SIG-M5 treated with dmso at 0.1 percent for 504 hours (cell line): ENCODE measurements around the gene GAPT.
A peak's percentile ranks its signal among the peaks of the same experiment; 100 is the strongest.

Experiments
- DNase-seq: peaks from one replicate; lab custom pipeline; 2025; ENCODE audit not compliant: unreplicated experiment; lab: John Stamatoyannopoulos, UW

Gene GAPT

DNA sequence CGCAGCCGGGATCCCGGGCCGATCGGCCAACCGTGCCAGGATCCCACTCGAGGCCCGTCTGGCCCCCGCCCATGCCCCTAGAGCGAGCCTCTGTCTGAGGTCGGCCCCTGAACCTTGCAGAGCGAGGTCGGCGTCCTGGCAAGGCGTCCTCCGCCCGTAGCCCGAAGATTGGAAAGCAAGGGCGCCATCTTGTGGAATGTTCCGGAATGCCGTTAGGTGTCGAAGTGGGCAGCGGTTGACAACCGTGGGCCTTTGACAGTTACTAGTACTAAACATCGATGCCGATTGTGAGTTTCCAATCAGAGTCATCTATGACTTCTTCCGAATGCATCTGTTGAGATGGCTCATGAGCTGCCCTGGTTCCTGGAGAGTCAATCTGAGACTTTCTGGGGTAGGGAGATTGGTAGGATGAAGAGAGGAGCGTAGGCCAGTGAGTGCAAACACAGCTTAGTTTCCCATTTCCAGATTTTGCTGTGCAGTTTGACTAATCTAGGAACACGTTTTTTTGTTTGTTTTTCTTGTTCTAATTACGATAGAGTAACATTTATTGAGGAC is 30.4 kb upstream of the GAPT start:
- peak; percentile 93 for DNase-seq

DNA sequence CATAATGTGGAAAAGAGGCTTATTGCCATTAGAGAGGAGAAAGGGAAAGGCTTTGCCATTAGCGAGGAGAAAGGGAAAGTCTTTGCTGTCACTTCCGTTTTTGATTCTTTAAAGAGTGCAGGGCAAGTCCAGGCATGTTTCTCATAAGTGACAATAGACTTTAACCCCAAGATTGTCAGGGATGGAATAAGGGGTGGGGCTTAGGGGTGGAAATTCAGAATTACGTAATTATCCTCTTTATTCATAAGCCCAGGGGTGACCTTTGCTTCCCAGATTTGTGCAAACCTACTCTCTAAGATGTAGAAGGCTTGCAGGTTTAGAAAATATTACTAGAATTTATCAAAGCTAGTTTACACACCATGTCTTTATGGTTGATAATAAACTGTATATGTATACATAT is 29.1 kb upstream of the GAPT start:
- DNase-seq = peak; percentile 98

DNA sequence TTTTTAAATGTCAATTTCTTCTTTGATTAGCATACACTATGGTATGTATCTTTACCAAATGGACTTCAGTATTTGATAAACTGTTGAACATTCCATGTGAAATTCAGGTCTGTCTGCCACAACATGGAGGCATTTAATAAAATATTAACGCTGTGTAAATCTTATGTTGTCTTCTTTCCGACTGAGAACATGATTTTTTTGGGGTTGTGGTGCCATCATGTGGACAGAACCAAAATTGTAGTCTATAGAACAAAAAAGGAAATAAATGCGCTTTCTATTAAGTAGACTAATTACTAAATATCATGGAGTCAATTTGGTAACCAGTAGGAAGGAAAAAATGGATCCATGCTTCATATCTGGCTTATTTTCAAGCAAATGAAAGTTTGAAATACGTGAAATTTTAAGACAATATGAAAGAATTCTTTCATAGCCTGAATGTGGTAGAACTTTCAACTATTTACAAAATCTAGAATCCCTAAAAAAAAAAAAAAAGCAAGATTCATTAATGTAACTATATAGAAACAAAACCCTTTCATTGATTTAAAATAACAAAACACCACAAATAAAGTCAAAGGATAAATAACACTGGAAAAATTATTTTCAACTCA is 28.5 kb upstream of the GAPT start:
- peak; percentile 81 for DNase-seq

DNA sequence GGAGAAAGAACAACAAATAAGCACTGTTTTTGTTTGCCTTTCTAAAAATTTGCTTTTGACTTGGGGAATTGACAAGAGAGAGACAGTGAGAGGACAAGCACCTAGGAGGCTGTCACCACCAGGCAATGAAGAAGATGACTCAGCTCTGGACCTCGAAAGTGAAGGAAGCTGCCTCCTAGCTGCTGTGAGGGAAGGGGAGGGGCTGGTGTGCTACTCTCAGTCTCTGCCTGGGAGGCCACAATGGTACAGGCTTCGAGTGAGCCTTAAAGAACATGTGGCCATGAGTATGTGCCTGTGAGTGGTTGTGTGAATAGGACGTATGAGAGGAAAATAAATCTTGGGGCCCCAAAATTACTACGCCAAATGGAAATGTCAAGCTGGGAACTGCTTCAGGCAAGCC is 24.3 kb upstream of the GAPT start:
- peak; percentile 89 for DNase-seq

DNA sequence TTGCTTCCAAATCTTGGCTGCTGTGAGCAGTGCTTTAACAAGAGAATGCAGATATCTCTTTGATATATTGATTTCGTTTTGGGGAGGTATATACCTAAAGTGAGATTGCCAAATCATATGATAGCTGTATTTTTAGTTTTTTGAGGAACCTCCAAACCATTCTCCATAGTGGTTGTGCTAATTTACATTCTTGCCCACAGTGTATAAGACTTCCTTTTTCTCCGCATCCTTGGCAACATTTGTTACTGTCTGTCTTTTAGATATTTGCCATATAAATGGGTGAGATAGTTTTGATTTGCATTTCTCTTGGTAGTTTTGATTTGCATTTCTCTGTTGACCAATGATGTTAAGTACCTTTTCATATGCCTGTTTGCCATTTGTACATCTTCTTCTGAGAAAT is 21.3 kb upstream of the GAPT start:
- DNase-seq = peak; percentile 71

DNA sequence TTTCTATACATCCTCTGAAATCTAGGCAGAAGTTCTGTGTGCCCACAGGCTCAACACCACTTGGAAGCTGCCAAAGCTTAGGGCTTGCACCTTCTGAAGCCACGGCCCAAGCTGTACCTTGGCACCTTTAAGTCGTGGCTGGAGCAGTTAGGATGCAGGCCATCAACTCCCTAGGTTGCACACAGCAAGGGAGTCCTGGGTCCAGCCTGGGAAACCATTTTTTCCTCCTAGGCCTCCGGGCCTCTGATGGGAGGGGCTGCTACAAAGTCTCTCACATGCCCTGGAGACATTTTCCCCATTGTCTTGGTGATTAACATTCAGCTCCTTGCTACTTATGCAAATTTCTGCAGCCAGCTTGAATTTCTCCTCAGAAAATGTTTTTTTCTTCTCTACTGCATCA is 15.8 kb upstream of the GAPT start:
- no peak for DNase-seq

DNA sequence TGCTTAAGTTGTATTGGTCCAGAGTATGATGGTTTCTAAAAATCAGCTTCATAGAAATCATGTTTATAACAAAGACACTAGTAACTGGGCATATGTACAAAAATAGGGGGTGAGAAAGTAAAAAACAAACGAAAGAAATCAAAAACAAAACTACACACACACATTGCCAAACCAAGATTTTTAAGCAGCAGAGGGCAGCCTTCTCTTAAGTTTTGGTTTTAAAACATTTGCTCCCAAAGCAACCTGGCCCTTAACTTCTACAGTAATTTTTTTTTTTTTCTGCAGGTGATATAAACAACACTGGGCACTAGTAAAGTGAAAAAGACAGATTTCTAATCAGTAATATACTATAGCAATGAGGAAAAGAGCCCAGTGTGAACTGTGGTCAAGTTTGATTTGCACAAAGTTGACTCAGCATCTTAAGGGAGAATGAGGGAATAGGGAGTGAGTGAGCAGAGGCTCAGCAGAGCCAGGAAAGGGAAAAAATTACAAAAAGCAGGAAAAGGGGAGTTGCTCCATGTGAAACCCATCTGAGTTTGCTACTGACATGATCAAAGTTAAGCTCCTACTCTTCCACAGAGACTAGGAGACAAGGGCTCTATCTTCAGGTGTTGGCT is 13.4 kb upstream of the GAPT start:
- DNase-seq = peak; percentile 17

DNA sequence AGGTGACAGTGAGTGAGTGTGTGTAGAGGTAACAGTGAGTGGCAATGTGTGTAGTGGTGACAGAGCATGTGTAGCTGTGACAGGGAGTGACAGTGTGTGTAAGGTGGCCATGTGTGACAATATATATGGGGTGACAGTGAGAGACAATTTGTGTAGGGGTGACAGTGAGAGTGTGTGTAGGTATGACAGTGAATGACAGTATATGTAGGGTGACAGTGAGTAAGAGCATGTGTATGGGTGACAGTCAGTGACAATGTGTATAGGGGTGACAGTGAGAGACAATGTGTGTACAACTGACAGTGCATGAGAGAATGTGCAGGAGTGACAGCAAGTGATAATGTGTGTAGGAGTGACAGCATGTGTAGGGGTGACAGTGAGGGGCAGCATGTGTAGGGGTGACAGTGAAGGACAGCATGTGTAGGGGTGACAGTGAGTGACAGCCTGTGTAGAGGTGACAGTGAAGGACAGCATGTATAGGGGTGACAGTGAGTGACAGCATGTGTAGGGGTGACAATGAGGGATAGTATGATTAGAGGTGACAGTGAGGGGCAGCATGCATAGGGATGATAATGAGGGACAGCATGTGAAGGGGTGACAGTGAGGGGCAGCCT is 10.1 kb upstream of the GAPT start:
- no peak for DNase-seq

DNA sequence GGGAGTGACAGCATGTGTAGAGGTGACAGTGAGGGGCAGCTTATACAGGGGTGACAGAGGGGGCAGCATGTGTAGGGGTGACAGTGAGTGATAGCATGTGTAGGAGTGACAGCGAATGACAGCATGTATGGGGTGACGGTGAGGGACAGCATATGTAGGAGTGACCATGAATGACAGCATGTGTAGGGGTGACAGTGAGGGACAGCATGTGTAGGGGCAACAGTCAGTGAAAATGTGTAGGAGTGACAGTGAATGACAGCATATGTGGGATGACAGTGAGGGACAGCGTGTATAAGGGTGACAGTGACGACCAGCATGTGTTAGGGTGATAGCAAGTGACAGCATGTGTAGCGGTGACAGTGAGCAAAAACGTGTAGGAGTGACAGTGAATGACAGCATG is 9.4 kb upstream of the GAPT start:
- no peak for DNase-seq

DNA sequence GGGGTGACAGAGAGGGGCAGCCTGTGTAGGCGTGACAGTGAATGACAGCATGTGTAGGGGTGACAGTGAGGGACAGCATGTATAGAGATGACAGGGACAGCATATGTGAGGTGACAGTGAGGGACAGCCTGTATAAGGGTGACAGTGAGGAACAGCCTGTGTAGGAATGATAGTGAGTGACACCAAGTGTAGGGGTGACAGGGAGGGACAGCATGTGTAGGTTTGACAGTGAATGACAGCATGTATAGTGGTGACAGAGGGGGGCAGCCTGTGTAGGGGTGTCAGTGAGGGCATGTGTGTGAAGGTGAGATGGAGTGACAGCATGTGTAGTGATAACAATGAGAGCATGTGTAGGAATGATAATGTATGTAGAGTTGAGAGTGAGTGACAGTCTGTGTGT is 8.7 kb upstream of the GAPT start:
- DNase-seq = no peak

DNA sequence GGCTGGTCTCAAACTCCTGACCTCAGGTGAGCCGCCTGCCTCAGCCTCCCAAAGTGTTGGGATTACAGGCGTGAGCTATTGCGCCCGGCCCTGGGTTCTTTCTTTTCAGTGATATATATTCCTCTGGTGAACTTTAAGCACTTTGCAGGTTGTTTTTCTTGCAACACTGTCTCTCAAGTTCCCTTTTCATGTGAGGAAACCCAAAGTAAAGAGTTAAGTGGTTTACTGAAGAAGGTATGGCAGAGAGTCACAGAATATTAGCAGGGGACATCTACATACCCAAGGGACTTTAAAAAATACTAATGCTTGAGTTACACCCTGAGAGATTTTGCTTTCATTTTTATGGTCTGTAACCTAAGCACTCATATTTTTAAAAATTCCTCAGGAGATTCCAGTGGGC is 6.7 kb upstream of the GAPT start:
- DNase-seq = peak; percentile 42

DNA sequence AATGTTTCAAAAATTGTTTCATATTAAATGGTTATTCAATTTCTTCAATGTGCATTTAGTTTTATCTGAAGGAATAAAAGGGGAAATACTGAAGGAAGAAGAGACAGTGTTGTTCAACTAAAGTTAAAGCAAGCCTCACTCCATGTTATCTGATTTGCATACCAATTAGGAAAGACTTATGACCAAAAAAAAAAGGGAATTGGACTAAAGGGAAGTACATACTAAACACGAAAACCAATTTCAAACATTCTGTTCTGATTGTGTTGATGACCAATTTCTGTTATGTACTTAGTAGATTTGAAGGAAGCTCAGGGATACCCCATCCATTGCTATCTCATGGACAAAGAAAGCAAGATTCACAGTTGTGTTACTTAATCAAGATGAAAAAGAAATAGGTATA is 4.9 kb upstream of the GAPT start:
- peak; percentile 48 for DNase-seq

DNA sequence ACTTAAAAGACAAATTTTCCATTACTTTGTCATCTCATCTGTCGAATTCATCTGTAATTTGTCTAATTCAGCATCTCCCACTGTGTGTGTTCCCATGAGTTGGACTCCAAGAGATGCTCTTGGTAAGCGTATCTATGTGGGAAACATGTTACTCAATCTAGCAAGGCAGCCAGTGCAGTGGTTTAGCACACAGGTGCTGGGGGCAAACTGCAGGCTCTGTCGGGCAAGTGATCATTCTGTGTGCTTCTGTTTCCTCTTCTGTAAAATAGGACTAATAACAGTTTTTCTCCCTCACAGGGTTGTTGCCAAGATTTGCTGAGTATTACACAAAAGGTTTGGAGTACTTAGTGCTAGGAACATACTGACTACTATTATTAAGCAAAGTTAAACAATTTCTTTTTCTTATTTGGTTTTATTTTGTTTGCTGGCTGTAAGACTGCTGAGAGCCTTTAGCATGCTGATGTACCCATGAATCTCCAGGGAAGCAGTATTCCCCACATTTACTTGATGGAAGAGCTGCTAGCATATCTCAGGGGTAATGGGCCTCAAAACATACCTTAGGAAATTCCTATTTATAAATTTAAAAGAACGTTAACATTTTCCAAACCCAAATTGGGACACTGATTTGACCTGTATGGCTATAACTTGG is 709 bp upstream of the GAPT start:
- DNase-seq = peak; percentile 57

DNA sequence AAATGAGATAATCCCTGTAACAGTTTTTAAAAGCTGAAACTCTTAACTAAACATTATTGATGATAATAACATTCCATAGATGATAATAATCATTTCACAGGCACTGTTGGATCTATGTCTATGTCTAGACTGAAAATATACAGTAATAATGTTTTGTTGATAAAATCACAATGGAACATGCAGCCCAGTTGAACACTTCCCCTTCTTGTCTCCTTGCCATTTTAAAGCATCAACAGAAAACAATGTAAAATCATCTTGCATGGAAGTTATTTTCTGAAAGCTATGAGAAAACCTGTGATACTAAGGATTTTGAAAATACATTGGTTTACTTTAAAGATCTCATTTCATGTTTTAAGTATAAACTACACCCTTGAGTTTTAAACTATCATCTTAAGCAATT is 1.9 kb downstream of the GAPT start:
- DNase-seq = peak; percentile 39

DNA sequence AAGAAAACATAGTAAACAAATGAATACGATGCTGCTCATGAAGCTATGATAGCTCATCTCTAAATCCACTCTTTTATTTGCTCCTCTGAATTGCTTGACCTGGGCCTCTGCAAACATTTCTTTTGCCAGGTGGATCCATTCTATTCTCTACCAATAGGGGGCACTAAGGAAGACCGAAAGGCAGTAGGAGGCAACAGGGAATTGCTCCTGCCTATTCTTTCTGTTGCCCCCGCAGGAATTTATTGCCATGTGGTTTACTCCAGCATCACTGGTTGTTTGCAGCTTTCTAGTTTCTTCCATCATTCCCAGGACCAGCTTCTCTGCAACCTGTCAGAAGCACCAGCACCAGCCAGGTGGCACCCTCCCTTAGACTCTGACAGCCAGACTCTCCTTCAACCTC is 5.3 kb downstream of the GAPT start:
- DNase-seq = no peak

DNA sequence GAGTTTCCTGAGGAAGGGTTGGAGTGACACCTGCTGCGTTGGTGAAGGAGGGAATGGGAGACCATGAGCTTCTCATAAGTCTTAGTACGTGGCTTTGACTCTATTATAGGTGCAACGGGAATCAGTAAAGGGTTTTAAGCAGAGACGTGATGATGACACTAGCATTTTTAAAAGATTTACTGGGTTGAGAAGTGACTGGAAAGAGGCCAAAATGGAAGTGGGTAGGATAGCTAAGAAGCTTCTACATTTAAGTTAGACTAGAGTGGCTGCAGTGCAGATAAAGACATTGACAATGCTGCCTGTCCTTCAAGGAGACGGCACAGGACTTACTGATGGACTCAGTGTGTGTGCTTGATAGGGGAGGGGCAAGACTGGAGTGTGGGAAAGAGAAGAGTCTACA is 6.2 kb downstream of the GAPT start:
- no peak for DNase-seq

DNA sequence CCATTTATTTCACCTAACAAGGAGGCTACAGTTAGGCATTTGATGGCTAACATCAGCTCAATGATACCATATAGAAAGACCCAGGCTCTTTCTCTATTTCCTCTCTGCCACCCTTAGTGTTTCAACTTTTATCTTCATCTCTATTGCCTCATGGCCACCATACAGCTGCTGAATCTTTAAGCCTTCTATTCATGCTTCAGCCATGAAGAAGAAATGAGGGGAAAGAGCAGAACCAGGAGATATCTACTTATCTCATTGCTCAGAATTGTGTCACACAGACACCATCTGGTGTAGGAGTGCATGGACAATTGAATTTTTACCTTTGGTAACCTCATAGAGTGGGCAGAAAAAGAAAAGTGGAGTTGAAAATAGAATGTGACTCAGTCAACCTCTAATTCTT is 6.7 kb downstream of the GAPT start:
- DNase-seq = no peak

DNA sequence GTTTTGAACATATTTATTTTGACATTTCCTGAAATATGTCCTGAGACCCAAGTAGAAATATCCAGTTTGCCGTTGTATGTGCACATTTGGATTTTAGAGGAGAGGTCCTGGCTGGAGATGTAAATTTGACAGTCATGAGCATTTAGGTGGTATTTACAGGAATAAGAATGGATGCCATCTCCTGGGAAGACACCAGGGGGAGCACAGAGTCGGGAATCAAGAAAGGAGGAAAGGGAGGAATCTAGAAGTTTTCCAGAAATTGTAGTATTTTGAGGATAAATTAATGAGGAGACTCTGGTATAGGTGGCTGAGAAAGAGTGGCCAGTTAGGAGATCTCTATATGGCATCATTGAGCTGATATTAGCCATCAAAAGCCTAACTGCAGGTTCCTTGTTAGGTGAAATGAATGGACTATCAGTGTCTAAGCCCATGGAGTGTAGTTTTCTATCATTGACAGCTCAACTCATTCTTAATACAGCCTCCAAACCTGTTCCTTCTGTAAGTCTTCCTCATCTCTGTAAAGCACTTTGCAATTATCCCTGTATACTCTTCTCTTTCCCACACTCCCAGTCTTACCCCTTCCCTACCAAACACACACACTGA is 7.2 kb downstream of the GAPT start:
- DNase-seq = no peak

DNA sequence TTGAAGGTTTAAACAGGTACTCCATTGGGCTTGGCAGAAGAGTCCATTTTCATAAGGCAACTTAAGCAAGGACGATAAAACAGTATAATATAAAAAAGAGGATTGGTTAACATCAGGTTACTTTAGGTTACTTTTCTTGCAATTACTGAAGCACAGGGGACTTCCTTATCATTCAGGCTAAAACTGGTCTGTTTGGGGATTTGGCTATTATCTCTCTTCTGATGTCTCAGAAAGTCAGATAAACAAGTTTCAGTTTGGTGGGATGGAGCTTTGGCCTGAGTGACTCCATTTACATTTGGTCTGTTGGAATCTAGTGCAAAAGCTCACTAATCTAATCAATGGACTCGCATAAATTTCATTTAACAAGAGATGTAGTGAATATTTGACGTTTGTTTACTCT is 8.0 kb downstream of the GAPT start:
- no peak for DNase-seq

DNA sequence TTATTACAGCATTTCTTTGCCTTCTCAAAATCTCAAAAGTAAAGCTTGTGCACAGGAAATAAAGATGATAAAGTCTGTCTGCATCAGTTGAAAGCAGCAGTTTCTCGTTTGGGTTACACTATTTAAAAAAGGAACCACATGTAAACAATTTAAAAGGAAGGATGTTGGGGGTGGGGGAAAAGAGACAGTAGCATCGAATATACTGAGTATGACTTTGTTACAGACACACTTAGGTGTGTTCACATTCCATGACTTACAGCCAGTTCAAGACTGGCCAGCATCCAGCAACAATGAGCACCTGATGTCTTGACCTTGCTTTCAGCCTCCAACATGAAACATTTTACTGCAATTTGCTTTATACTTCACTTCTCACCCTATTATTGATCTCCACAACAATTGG is 8.7 kb downstream of the GAPT start:
- DNase-seq = no peak

DNA sequence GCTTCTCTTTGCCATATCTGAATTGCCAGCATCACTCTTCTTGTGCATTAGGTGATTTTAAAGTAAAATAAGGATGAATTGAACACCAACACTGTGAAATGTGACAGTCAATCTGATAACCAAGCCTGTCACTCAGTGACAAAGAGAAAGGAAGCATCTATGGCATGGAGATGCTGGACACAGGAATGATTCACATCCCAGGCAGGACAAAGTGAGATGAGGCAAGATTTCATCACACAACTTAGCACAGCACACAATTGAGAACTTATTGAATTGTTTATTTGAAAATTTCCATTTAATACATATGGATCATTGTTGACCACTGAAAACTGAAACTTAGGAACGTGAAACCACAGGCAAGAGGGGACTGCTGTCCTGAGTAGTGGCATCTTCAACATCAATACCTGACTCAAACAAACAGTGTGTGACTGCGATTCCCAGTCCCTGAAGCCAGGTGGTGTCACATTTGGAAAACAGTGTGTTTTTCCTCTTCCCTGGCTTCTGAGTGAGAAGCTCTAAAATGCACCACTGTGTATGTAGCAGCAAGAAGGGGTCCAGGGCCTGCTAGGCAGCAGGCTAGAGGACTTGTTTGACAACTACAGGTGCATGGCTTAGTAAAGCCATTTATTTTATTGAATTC is 10.7 kb downstream of the GAPT start:
- no peak for DNase-seq
